GM23338 (cell line): ENCODE data around the gene CHCHD6. TPM values are rescaled to one million over a fixed set of nuclear protein-coding genes. Genes with fewer than 3 reads are reported as not detected.

Experiments
- ATAC-seq: fragments of 200-7000 bp; cut with Tn5 transposase; 3 replicates; pipeline ENCODE4 v1.9.1; 2020
- DNase-seq: peaks from one replicate; pipeline ENCODE4 v3.0.0-alpha.2; 2015; ENCODE audit warnings: low spot score
- H2AFZ ChIP-seq: fragments of 200-600 bp; sonication (generic); 2 replicates; pipeline ENCODE4 v1.8.0; 2016; ENCODE audit warnings: antibody characterized with exemption, mild to moderate bottlenecking, moderate library complexity
- H3F3A ChIP-seq: fragments of 200-600 bp; sonication (generic); replicated peaks from 2 replicates; pipeline ENCODE4 v1.8.0; 2017; ENCODE audit warnings: antibody characterized with exemption, mixed run types, low read depth
- H3K27ac ChIP-seq: fragments of 200-600 bp; sonication (generic); 2 replicates; pipeline ENCODE4 v1.6.1; 2016; ENCODE audit warnings: low read depth
- H3K27me3 ChIP-seq: fragments of 200-600 bp; sonication (generic); 2 replicates; pipeline ENCODE4 v1.8.0; 2016; ENCODE audit warnings: mild to moderate bottlenecking, mixed run types, moderate library complexity; ENCODE audit not compliant: insufficient read depth
- H3K36me3 ChIP-seq: fragments of 200-600 bp; sonication (generic); 2 replicates; pipeline ENCODE4 v1.8.0; 2016; ENCODE audit warnings: mild to moderate bottlenecking; ENCODE audit not compliant: insufficient read depth
- H3K4me1 ChIP-seq: fragments of 200-600 bp; sonication (generic); 2 replicates; pipeline ENCODE4 v1.8.0; 2016; ENCODE audit warnings: mild to moderate bottlenecking, moderate library complexity; ENCODE audit not compliant: insufficient read depth
- H3K4me2 ChIP-seq: fragments of 200-600 bp; sonication (generic); 2 replicates; pipeline ENCODE4 v1.7.1; 2017; ENCODE audit warnings: mixed run types
- H3K4me3 ChIP-seq: fragments of 200-600 bp; sonication (generic); 2 replicates; pipeline ENCODE4 v1.6.1; 2016; ENCODE audit warnings: mixed run types
- H3K79me2 ChIP-seq: fragments of 200-600 bp; sonication (generic); replicated peaks from 2 replicates; pipeline ENCODE4 v1.8.0; 2017; ENCODE audit warnings: mild to moderate bottlenecking; ENCODE audit not compliant: insufficient read depth
- H3K9me2 ChIP-seq: fragments of 200-600 bp; sonication (generic); 2 replicates; pipeline ENCODE4 v1.8.0; 2017; ENCODE audit not compliant: insufficient read depth
- H4K20me1 ChIP-seq: fragments of 200-600 bp; sonication (generic); replicated peaks from 2 replicates; pipeline ENCODE4 v1.8.0; 2017; ENCODE audit warnings: mild to moderate bottlenecking; ENCODE audit not compliant: insufficient read depth
- H3K27ac Mint-ChIP-seq: 2 replicates; pipeline ENCODE4 v1.8.0; 2020; ENCODE audit warnings: inconsistent platforms, mild to moderate bottlenecking, moderate library complexity, mixed read lengths
- H3K27me3 Mint-ChIP-seq: 3 replicates; pipeline ENCODE4 v1.8.0; 2022; ENCODE audit warnings: low read depth, mild to moderate bottlenecking, moderate library complexity, mixed read lengths, inconsistent platforms; ENCODE audit not compliant: insufficient read depth, poor library complexity
- H3K36me3 Mint-ChIP-seq: 3 replicates; pipeline ENCODE4 v1.8.0; 2021; ENCODE audit warnings: low read depth, mild to moderate bottlenecking, inconsistent platforms, moderate library complexity, mixed read lengths
- H3K4me1 Mint-ChIP-seq: 3 replicates; pipeline ENCODE4 v1.8.0; 2020; ENCODE audit warnings: mild to moderate bottlenecking, inconsistent platforms, mixed read lengths
- H3K4me3 Mint-ChIP-seq: 3 replicates; pipeline ENCODE4 v1.8.0; 2021; ENCODE audit warnings: moderate library complexity, mild to moderate bottlenecking, inconsistent platforms, mixed read lengths
- H3K9me3 Mint-ChIP-seq: 3 replicates; pipeline ENCODE4 v1.8.0; 2020; ENCODE audit warnings: moderate library complexity, mild to moderate bottlenecking, inconsistent platforms, mixed read lengths
- CREB1 ChIP-seq: fragments of 250-450 bp; sonication (Bioruptor Pico); IDR thresholded peaks from 2 replicates; pipeline ENCODE4 v1.5.0; 2020; ENCODE audit warnings: low read depth, mild to moderate bottlenecking, moderate library complexity
- CTCF ChIP-seq, 2 experiments: fragments of 200-600 bp in 1 of 2; sonication (generic) in 1 of 2; conservative IDR thresholded peaks; 2 replicates each; pipeline versions ENCODE4 v1.5.1 to v1.6.1; 2016 to 2017; ENCODE audit warnings: antibody characterized with exemption in 2 of 2, low read depth in 2 of 2, mild to moderate bottlenecking in 2 of 2, moderate library complexity in 1 of 2
- ETS1 ChIP-seq: IDR thresholded peaks from 2 replicates; pipeline ENCODE4 v1.6.1; 2016; ENCODE audit warnings: antibody characterized with exemption
- EZH2 ChIP-seq: fragments of 200-600 bp; sonication (generic); IDR thresholded peaks from one replicate; pipeline ENCODE4 v1.8.0; 2017; ENCODE audit warnings: antibody characterized with exemption, mild to moderate bottlenecking, low read depth; ENCODE audit not compliant: unreplicated experiment
- EZH2phosphoT487 ChIP-seq: fragments of 200-600 bp; sonication (generic); IDR thresholded peaks from one replicate; pipeline ENCODE4 v1.8.1; 2018; ENCODE audit warnings: antibody characterized with exemption; ENCODE audit not compliant: unreplicated experiment
- JUNB ChIP-seq: IDR thresholded peaks from one replicate; pipeline ENCODE4 v1.6.1; 2016; ENCODE audit warnings: antibody characterized with exemption; ENCODE audit not compliant: unreplicated experiment
- NANOG ChIP-seq: IDR thresholded peaks from 2 replicates; pipeline ENCODE4 v1.6.1; 2016; ENCODE audit warnings: antibody characterized with exemption, borderline replicate concordance
- POLR2AphosphoS5 ChIP-seq: IDR thresholded peaks from 2 replicates; pipeline ENCODE4 v1.6.1; 2016; ENCODE audit warnings: antibody characterized with exemption, low read depth
- REST ChIP-seq: IDR thresholded peaks from one replicate; pipeline ENCODE4 v1.6.1; 2018; ENCODE audit warnings: antibody characterized with exemption; ENCODE audit not compliant: unreplicated experiment
- STAT1 ChIP-seq: IDR thresholded peaks from one replicate; pipeline ENCODE4 v1.6.1; 2016; ENCODE audit warnings: antibody characterized with exemption; ENCODE audit not compliant: unreplicated experiment
- ZNF331 ChIP-seq: fragments of 250-450 bp; sonication (Bioruptor Pico); IDR thresholded peaks from 2 replicates; pipeline ENCODE4 v1.5.0; 2020; ENCODE audit warnings: low read depth, mild to moderate bottlenecking, moderate library complexity
- polyA plus RNA-seq: library from polyadenylated mRNA; unstranded; fragments of >200 nt; fragmentation: Nextera tagmentation; extraction: Ambion mirVana; gene quantifications from 2 replicates; pipeline ENCODE4 v1.2.1, GENCODE V29; 2016
- total RNA-seq: library from RNA; depleted of rRNA; stranded (reverse); fragments of >200 nt; shearing (Covaris generic); gene quantifications from 2 replicates; pipeline ENCODE4 v1.2.3, GENCODE V29; 2014

CHCHD6 gene
- total and polyA plus RNA-seq, 2 experiments from 2014 or later, result 28.8 to 43.0 TPM

- no peak for ATAC-seq
- H3K27me3 Mint-ChIP-seq, result peaks cover 6% of the 10 kb centered on the region
- no peaks in the 10 kb centered on the region for H3K9me2 ChIP-seq
- H3K79me2 ChIP-seq, result no peaks in the 10 kb centered on the region
- TF ChIP-seq STAT1 (no peak), NANOG (no peak), EZH2phosphoT487 (no peak), POLR2AphosphoS5 (no peak), ETS1 (no peak), EZH2 (no peak), CREB1 (CRISPR knock-in tag) (no peak), JUNB (no peak)
- no peaks in the 10 kb centered on the region for H3K27me3 ChIP-seq
- no peak for DNase-seq
- no peaks in the 10 kb centered on the region for H4K20me1 ChIP-seq
- H3K9me3 Mint-ChIP-seq, result no peaks in the 10 kb centered on the region
- H3K36me3 ChIP-seq, result no peaks in the 10 kb centered on the region
- H3K36me3 Mint-ChIP-seq, result no peaks in the 10 kb centered on the region
- no peaks in the 10 kb centered on the region for H3K4me1 ChIP-seq
- no peak overlapping the region for H2AFZ ChIP-seq
- no peak overlapping the region for H3K4me3 Mint-ChIP-seq
- peaks cover 6% of the 10 kb centered on the region; the same call in 2 of the 3 replicates for H3K4me1 Mint-ChIP-seq
- no peaks in the 10 kb centered on the region for H3F3A ChIP-seq
- no peak overlapping the region for H3K27ac ChIP-seq
- H3K27ac Mint-ChIP-seq, result no peak overlapping the region
- H3K4me2 ChIP-seq, result no peak overlapping the region
- H3K4me3 ChIP-seq, result no peak overlapping the region
Observed at GRCh38 chr3:126930936-126931600, 227.0 kb downstream of the CHCHD6 start.

GRCh38 chr3:126931806-126932187 is 227.8 kb downstream of the CHCHD6 start:
- Histone ChIP-seq H3K27me3 (no peaks in the 10 kb centered on the region), H2AFZ (no peak overlapping the region), H3K4me3 (no peak overlapping the region), H4K20me1 (no peaks in the 10 kb centered on the region), H3K4me2 (no peak overlapping the region), H3K79me2 (no peaks in the 10 kb centered on the region), H3F3A (no peaks in the 10 kb centered on the region), H3K9me2 (no peaks in the 10 kb centered on the region), H3K27ac (no peak overlapping the region), H3K36me3 (no peaks in the 10 kb centered on the region), H3K4me1 (no peaks in the 10 kb centered on the region)
- Mint-ChIP-seq H3K27me3 (peaks cover 6% of the 10 kb centered on the region), H3K9me3 (no peaks in the 10 kb centered on the region), H3K4me3 (no peak overlapping the region), H3K4me1 (peaks cover 6% of the 10 kb centered on the region; the same call in 2 of the 3 replicates), H3K27ac (no peak overlapping the region), H3K36me3 (no peaks in the 10 kb centered on the region)
- no peak for ATAC-seq
- DNase-seq, result no peak
- no peak for TF ChIP-seq REST
- TF ChIP-seq ETS1, result no peak
- TF ChIP-seq JUNB, result no peak
- TF ChIP-seq NANOG, result no peak
- no peak for TF ChIP-seq CREB1 (CRISPR knock-in tag)
- TF ChIP-seq STAT1, result no peak
- TF ChIP-seq CTCF (conservative IDR thresholded peaks at IDR 0.05; ENCODE audit: low read depth in 2 of 2), result no peak
- no peak for TF ChIP-seq POLR2AphosphoS5
- TF ChIP-seq EZH2, result no peak
- no peak for TF ChIP-seq EZH2phosphoT487
- no peak for TF ChIP-seq ZNF331
